Gastroesophageal sphincter (tissue), 3 donors: Measurements from ENCODE around the gene NPLOC4.

ENCODE experiments used
- POLR2A ChIP-seq, 2 donors: fragments of 450-650 bp; IDR thresholded peaks; one replicate each; pipeline ENCODE4 v1.6.1; 2017; ENCODE audit warnings: antibody characterized with exemption in 2 of 2, mild to moderate bottlenecking in 2 of 2, moderate library complexity in 1 of 2
- TF ChIP-seq, protein P1 (sequence below), 4 experiments: fragments of 200-600 bp in 2 of 4; fragments of 450-650 bp in 2 of 4; sonication (generic) in 1 of 4; IDR thresholded peaks; one replicate each; pipeline ENCODE4 v1.5.1; 2017 to 2019; ENCODE audit warnings: antibody characterized with exemption in 4 of 4, mild to moderate bottlenecking in 2 of 4, moderate library complexity in 2 of 4

DNA sequence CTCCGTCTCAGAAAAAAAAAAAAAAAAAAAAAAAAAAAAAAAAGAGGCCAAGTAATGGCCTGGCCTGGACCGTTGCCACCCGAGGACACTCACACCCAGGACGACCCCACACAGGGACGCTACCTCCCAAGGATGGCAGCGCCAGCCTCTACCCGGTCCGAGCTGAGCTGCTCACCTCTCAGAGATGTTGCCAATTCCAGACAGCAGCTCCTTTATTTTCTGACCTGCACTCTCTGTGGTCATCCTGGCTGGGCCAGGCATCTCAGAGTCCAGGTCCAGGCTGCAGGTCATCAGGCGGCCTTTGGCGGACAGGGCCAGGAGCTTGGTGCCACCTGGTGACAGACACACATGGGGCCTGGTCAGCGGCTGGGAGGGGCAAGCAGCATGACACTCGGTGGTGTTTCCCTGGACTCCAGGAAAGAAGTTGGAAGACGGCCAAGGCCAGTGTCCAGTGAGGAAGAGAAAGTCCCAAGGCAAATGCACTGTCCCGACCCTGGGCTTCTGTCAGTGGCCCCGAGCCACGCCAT lies 87.8 kb downstream of the NPLOC4 start:
- TF ChIP-seq, protein P1, sequence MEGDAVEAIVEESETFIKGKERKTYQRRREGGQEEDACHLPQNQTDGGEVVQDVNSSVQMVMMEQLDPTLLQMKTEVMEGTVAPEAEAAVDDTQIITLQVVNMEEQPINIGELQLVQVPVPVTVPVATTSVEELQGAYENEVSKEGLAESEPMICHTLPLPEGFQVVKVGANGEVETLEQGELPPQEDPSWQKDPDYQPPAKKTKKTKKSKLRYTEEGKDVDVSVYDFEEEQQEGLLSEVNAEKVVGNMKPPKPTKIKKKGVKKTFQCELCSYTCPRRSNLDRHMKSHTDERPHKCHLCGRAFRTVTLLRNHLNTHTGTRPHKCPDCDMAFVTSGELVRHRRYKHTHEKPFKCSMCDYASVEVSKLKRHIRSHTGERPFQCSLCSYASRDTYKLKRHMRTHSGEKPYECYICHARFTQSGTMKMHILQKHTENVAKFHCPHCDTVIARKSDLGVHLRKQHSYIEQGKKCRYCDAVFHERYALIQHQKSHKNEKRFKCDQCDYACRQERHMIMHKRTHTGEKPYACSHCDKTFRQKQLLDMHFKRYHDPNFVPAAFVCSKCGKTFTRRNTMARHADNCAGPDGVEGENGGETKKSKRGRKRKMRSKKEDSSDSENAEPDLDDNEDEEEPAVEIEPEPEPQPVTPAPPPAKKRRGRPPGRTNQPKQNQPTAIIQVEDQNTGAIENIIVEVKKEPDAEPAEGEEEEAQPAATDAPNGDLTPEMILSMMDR (IDR thresholded peaks at IDR 0.05), result no peak
- no peak for TF ChIP-seq POLR2A (IDR thresholded peaks at IDR 0.05)
